Brain pericyte (primary cell): ENCODE measurements around the gene FRA10AC1.

Experiments
- DNase-seq: peaks from one replicate; pipeline ENCODE4 v3.0.0-alpha.2; 2012; ENCODE audit warnings: low read depth, low spot score

FRA10AC1 gene

GRCh38 chr10:93629647-93630305 is 72.6 kb downstream of the FRA10AC1 start:
- DNase-seq = no peak

- DNase-seq = no peak
These were observed 73.5 kb downstream of the FRA10AC1 start for GRCh38 chr10:93628858-93629257.

GRCh38 chr10:93622942-93623341 is 79.5 kb downstream of the FRA10AC1 start:
- DNase-seq = no peak

- DNase-seq = no peak
These were observed 81.5 kb downstream of the FRA10AC1 start for GRCh38 chr10:93620925-93621324.
